SJCRH30 (cell line): Measurements from ENCODE around the gene SEPTIN12. TPM values are rescaled to one million over a fixed set of nuclear protein-coding genes. Genes with fewer than 3 reads are reported as not detected.

Source experiments
- DNase-seq, 2 experiments: peaks; one replicate each; pipeline ENCODE4 v3.0.0-alpha.2; 2015 to 2020
- H3K27ac ChIP-seq: fragments of 250-450 bp; sonication (Bioruptor Pico); 2 replicates; pipeline ENCODE4 v1.5.1; 2020; ENCODE audit warnings: mild to moderate bottlenecking, moderate library complexity
- H3K27me3 ChIP-seq: fragments of 250-450 bp; sonication (Bioruptor Pico); 2 replicates; pipeline ENCODE4 v1.5.1; 2020; ENCODE audit warnings: mild to moderate bottlenecking, moderate library complexity
- H3K36me3 ChIP-seq: fragments of 250-450 bp; sonication (Bioruptor Pico); 2 replicates; pipeline ENCODE4 v1.5.1; 2020; ENCODE audit warnings: mild to moderate bottlenecking, moderate library complexity
- H3K4me1 ChIP-seq: fragments of 250-450 bp; sonication (Bioruptor Pico); 2 replicates; pipeline ENCODE4 v1.5.1; 2020; ENCODE audit warnings: mild to moderate bottlenecking, moderate library complexity
- H3K4me3 ChIP-seq: fragments of 250-450 bp; sonication (Bioruptor Pico); 2 replicates; pipeline ENCODE4 v1.5.1; 2020; ENCODE audit warnings: mild to moderate bottlenecking, moderate library complexity
- H3K9me3 ChIP-seq: fragments of 250-450 bp; sonication (Bioruptor Pico); replicated peaks from 2 replicates; pipeline ENCODE4 v1.5.1; 2020; ENCODE audit warnings: mild to moderate bottlenecking, moderate library complexity
- total RNA-seq: library from RNA; depleted of rRNA; stranded (reverse); fragments of >200 nt; shearing (Covaris generic); gene quantifications from 2 replicates; pipeline ENCODE4 v1.2.3, GENCODE V29; 2014

SEPTIN12 gene
- total RNA-seq, 1 experiment from 2014 or later = not detected

DNA sequence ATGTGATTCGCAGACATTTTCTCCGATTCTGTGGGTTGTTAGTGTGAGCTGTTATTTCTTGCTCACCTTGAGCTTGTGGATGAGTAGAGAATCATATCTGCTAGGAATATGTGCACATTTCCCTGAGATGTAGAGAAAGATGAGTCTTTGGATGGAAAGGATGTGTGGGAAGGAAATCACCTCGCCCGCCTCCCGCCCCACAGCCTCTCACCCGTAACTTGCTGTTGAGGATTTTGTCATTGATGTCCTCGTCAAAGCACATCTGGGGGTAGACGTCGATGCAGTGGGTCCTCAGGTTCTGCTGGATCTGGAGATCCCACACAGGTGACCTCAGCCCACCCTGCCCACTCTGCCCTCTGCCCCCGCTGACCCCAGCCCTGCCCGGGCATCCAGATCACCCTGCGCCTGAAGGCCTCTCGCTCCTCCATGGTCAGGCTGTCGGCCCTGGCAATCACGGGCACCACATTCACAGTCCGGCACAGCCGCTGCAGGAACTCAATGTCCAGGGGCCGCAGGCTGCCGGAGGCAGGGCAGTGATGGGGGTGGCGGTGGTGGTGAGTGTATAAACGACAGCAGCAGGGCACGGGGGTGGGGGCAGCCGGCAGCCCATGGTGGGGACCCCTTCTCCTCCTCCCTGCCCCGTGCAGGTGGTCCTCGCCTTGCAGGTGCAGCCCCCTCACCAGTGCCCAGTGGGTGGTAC lies 4.7 kb downstream of the SEPTIN12 start:
- Histone ChIP-seq H3K4me1 (no peaks in the 10 kb centered on the region), H3K27me3 (no peaks in the 10 kb centered on the region)
- DNase-seq = no peak

GRCh38 chr16:4780235-4780634 lies 7.9 kb downstream of the SEPTIN12 start:
- H3K36me3 ChIP-seq = no peaks in the 10 kb centered on the region
- H3K27me3 ChIP-seq = no peaks in the 10 kb centered on the region
- H3K4me3 ChIP-seq = no peak overlapping the region
- no peak for DNase-seq
- no peaks in the 10 kb centered on the region for H3K4me1 ChIP-seq
- no peaks in the 10 kb centered on the region for H3K9me3 ChIP-seq
- no peak overlapping the region for H3K27ac ChIP-seq

More for the DNA sequence above, 4.7 kb downstream of the SEPTIN12 start:
- no peak overlapping the region for H3K27ac ChIP-seq
- H3K9me3 ChIP-seq = no peaks in the 10 kb centered on the region
- no peak overlapping the region for H3K4me3 ChIP-seq
- H3K36me3 ChIP-seq = no peaks in the 10 kb centered on the region

- no peak for DNase-seq
- H3K27me3 ChIP-seq = no peaks in the 10 kb centered on the region
- no peak overlapping the region for H3K27ac ChIP-seq
- no peaks in the 10 kb centered on the region for H3K36me3 ChIP-seq
- H3K4me3 ChIP-seq = no peak overlapping the region
- no peaks in the 10 kb centered on the region for H3K9me3 ChIP-seq
- H3K4me1 ChIP-seq = no peaks in the 10 kb centered on the region
These were observed 10.1 kb downstream of the SEPTIN12 start for GRCh38 chr16:4778050-4778392.

GRCh38 chr16:4777339-4778049 lies 10.7 kb downstream of the SEPTIN12 start:
- Histone ChIP-seq H3K27me3 (no peaks in the 10 kb centered on the region), H3K36me3 (no peaks in the 10 kb centered on the region), H3K4me1 (no peaks in the 10 kb centered on the region), H3K4me3 (no peak overlapping the region), H3K9me3 (no peaks in the 10 kb centered on the region), H3K27ac (no peak overlapping the region)
- DNase-seq = no peak

DNA sequence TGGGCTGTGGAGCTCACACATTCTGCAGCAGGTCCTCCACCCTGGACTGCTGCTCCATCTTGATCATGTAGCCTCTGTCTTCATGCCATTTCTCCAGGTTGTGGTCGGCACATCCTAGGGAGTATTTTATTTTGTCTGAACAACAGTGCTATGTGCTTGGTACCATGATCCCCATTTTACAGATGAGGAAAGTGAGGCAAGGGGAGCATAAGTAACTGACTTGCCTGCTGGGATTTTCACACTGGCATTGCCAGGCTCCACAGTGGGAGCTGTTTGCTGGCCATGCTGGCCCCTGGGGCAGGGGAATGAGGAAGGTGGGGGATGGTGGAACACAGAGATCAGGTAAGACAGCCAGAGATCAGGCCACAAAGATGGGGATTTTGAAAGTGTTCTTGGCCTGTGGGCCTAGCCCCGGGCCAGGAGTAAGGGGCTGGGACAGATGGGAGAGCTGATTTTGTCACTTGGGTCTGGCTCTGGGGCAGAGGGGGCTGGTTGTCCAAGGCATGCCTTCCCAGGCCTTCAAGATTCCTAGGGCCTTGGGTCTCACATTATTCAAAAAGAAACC lies 11.9 kb downstream of the SEPTIN12 start:
- H3K27ac ChIP-seq = no peak overlapping the region
- no peaks in the 10 kb centered on the region for H3K27me3 ChIP-seq
- H3K36me3 ChIP-seq = no peaks in the 10 kb centered on the region
- peaks cover 4% of the 10 kb centered on the region; the same call in 1 of the 2 replicates for H3K4me1 ChIP-seq
- no peak overlapping the region for H3K4me3 ChIP-seq
- DNase-seq = no peak
- no peaks in the 10 kb centered on the region for H3K9me3 ChIP-seq

DNA sequence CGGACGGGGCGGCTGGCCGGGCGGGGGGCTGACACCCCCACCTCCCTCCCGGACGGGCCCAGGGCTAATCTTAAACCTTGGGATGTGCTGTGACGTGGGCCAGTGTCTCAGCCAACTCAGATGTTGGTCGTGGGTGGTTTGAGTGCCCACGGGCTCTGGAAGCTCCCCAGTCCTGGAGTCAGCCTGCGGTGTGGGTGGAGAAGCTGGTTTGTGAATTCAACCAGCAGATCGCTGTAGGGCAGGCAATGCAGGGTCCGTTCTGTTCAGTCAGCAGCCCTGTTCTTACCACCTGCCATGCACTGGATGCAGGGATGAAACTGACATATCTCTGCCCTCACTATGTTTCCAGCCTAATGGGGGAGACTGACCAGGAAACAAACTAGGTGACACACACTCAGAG lies 13.1 kb downstream of the SEPTIN12 start:
- no peaks in the 10 kb centered on the region for H3K36me3 ChIP-seq
- no peaks in the 10 kb centered on the region for H3K9me3 ChIP-seq
- H3K27ac ChIP-seq = no peak overlapping the region
- DNase-seq = no peak
- H3K4me3 ChIP-seq = no peak overlapping the region
- H3K27me3 ChIP-seq = no peaks in the 10 kb centered on the region
- H3K4me1 ChIP-seq = peaks cover 4% of the 10 kb centered on the region; the same call in 1 of the 2 replicates

DNA sequence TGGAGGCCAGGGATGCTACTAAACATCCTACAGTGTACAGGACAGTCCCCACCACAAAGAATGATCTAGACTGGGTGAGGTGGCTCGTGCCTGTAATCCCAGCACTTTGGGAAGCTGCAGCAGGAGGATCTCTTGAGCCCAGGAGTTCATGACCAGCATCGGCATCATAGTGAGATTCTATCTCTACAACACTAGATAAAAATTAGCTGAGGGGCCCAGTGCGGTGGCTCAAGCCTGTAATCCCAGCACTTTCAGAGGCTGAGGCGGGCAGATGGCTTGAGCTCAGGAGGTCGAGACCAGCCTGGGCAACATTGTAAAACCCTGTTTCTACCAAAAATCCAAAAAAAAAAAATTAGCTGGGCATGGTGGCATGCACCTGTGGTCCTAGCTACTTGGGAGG lies 15.8 kb downstream of the SEPTIN12 start:
- Histone ChIP-seq H3K4me1 (peaks cover 4% of the 10 kb centered on the region; the same call in 1 of the 2 replicates), H3K36me3 (no peaks in the 10 kb centered on the region), H3K27me3 (no peaks in the 10 kb centered on the region), H3K27ac (no peak overlapping the region), H3K4me3 (no peak overlapping the region), H3K9me3 (no peaks in the 10 kb centered on the region)
- no peak for DNase-seq

GRCh38 chr16:4771646-4772045 lies 16.5 kb downstream of the SEPTIN12 start:
- Histone ChIP-seq H3K9me3 (no peaks in the 10 kb centered on the region), H3K4me1 (peaks cover 4% of the 10 kb centered on the region; the same call in 1 of the 2 replicates), H3K36me3 (no peaks in the 10 kb centered on the region), H3K27ac (no peak overlapping the region), H3K4me3 (no peak overlapping the region), H3K27me3 (no peaks in the 10 kb centered on the region)
- DNase-seq = peak; percentile 29 to 40

DNA sequence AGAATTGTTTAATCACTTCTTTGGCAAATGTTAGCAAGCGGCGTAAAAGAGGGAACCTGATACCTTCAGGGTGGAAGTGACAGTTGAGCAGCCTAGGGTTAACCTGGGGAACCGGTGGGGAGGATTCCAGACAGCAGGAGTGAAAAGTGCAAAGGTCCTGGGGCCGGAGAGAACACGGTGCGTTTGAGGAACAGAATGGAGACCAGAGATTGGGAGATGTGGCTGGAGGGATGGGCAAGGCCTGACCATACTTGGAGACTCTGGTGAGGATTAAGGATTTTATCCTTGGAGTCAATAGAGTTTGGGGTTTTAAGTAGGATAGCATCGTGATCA lies 18.9 kb downstream of the SEPTIN12 start:
- H3K36me3 ChIP-seq = no peaks in the 10 kb centered on the region
- no peaks in the 10 kb centered on the region for H3K9me3 ChIP-seq
- no peak for DNase-seq
- no peak overlapping the region for H3K27ac ChIP-seq
- peaks cover 4% of the 10 kb centered on the region; the same call in 1 of the 2 replicates for H3K4me1 ChIP-seq
- no peak overlapping the region for H3K4me3 ChIP-seq
- H3K27me3 ChIP-seq = no peaks in the 10 kb centered on the region

DNA sequence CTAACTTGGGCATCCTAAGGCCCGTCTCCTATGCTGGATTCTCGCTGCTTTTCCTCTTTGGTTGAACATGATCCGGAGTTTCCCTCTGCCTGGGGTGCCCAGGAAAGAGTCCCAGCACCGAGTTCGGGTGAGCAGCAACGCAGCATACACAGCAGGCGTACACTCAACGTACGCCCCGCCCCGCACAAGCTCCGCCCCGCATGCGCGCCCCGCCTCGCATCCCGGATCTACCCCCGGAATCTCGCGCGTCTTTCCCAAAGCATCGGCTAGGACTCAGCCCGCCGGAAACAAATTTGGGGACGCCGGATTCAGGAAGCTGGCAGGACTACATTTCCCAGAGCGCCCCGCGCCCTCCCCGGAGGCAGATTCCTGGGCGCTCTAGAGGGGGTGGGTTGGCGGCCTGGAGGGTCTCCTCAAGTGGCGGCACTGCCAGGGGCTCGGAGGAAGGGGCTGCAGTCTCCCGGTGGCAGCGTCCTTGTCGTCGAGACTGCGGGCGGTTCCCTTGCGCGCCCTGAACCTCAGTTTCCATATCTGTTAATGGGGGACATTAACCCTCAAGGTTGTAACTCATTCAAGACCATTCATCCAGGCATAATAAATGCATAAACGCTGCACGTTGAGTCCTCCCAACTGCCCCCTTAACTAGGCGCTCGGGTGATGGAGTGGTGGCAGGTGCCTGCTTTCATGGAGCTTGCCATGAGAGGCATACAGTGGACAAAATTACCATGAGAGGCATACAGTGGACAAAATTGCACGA lies 19.4 kb downstream of the SEPTIN12 start:
- DNase-seq = peak; percentile 95 to 96
- H3K27ac ChIP-seq = no peak overlapping the region
- H3K36me3 ChIP-seq = no peaks in the 10 kb centered on the region
- peak overlapping the region; percentile 49 for H3K4me3 ChIP-seq
- peaks cover 4% of the 10 kb centered on the region; the same call in 1 of the 2 replicates for H3K4me1 ChIP-seq
- H3K9me3 ChIP-seq = no peaks in the 10 kb centered on the region
- H3K27me3 ChIP-seq = no peaks in the 10 kb centered on the region

- Histone ChIP-seq H3K27me3 (no peaks in the 10 kb centered on the region), H3K4me1 (peaks cover 4% of the 10 kb centered on the region; the same call in 1 of the 2 replicates), H3K27ac (no peak overlapping the region), H3K4me3 (peak overlapping the region; percentile 49), H3K36me3 (no peaks in the 10 kb centered on the region), H3K9me3 (no peaks in the 10 kb centered on the region)
- DNase-seq = no peak
These were observed 20.1 kb downstream of the SEPTIN12 start for GRCh38 chr16:4767872-4768548.

- Histone ChIP-seq H3K27me3 (no peaks in the 10 kb centered on the region), H3K4me3 (peak within 1 kb of the TSS; percentile 93), H3K27ac (peak within 1 kb of the TSS; percentile 52), H3K4me1 (peaks cover 4% of the 10 kb centered on the region; the same call in 1 of the 2 replicates), H3K9me3 (no peaks in the 10 kb centered on the region), H3K36me3 (no peaks in the 10 kb centered on the region)
- peak; percentile 96 for DNase-seq
These were observed 21.1 kb downstream of the SEPTIN12 start, which contains the start of gene ZNF500 for GRCh38 chr16:4766875-4767628. TSS of gene ZNF500 (minus strand) at chr16:4767162. CDS start at chr16:4765978, 1,184 bp downstream.

DNA sequence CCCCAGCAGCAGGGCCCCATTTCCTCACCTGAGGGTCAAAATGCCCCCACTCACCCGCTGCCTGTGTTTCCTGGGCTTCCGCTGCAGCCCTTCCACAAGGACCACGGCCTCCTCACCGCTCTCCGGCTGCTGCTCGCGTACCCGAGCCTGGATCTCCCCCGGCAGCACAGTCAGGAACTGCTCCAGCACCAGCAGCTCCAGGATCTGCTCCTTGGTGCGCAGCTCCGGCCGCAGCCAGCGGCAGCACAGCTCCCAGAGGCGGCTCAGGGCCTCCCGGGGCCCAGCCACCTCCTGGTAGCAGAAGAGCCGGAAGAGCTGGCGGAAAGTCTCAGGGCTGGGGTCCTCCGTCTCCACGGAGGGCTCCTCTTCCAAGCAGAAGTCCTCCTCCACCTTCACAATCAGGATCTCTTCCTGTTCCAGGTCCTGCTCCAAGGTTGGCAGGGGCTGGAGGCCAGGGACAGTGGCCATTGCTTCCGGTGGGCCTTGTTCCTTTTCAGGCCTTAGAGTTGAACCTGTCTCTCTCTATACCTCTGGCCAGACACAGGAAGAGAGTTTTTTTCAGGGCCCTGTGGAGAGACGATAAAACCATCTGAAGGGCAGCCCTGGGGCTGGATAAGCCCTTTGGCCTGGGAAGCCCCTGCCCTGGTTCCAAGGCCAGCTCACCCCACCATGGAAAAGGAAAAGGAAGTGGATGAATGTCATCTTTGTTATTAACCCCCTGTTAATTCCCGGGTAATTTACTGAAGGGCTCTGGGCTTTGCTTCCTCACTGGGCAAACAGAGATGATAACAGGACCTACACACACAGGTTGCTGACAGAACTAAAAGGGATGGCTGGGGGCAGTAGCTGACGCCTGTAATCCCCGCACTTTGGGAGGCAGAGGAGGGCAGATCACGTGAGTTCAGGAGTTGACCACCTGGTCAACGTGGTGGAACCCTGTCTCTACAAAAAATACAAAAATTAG lies 22.4 kb downstream of the SEPTIN12 start:
- Histone ChIP-seq H3K27ac (no peak overlapping the region), H3K4me3 (peak overlapping the region; percentile 93), H3K27me3 (no peaks in the 10 kb centered on the region), H3K4me1 (no peaks in the 10 kb centered on the region), H3K36me3 (peaks cover 3% of the 10 kb centered on the region; the same call in 1 of the 2 replicates), H3K9me3 (no peaks in the 10 kb centered on the region)
- no peak for DNase-seq
